Measurements from ENCODE around the gene NMT1. TPM values are rescaled to one million over a fixed set of nuclear protein-coding genes. Genes with fewer than 3 reads are reported as not detected.

Gene NMT1
- total RNA-seq, 1 experiment from 2014 or later, result 152 TPM

GRCh38 chr17:45108595-45109521, 47.7 kb downstream of the NMT1 start:
- POLR2A ChIA-PET, result interaction anchor here (0.6 kb wide), 1 partner anchor 10 kb away, joined by 3 read pairs; no protein-coding TSS in a partner anchor
- CTCF ChIA-PET, result interaction anchor here (1.1 to 3.4 kb wide), 5 partner anchors 10 to 46 kb away, joined by 5 to 26 read pairs (median 8); partner anchors contain the start of genes ACBD4 and PLCD3
- no peaks in the 10 kb centered on the region for H3K4me1 Mint-ChIP-seq
- no peaks in the 10 kb centered on the region for H3K9me3 Mint-ChIP-seq
- DNase-seq (ENCODE audit: low spot score) (no peak), ATAC-seq (no peak)
- peaks cover 33% of the 10 kb centered on the region for H3K36me3 Mint-ChIP-seq
- H3K27me3 Mint-ChIP-seq (ENCODE audit: low read depth), result no peaks in the 10 kb centered on the region
- no peak overlapping the region for H3K4me3 Mint-ChIP-seq
- H3K27ac Mint-ChIP-seq, result peak overlapping the region; percentile 65; the same call in 1 of the 2 replicates
- TF ChIP-seq KAT7 (CRISPR knock-in tag; IDR thresholded peaks at IDR 0.05; ENCODE audit: borderline replicate concordance), result no peak
- TF ChIP-seq, protein P1, sequence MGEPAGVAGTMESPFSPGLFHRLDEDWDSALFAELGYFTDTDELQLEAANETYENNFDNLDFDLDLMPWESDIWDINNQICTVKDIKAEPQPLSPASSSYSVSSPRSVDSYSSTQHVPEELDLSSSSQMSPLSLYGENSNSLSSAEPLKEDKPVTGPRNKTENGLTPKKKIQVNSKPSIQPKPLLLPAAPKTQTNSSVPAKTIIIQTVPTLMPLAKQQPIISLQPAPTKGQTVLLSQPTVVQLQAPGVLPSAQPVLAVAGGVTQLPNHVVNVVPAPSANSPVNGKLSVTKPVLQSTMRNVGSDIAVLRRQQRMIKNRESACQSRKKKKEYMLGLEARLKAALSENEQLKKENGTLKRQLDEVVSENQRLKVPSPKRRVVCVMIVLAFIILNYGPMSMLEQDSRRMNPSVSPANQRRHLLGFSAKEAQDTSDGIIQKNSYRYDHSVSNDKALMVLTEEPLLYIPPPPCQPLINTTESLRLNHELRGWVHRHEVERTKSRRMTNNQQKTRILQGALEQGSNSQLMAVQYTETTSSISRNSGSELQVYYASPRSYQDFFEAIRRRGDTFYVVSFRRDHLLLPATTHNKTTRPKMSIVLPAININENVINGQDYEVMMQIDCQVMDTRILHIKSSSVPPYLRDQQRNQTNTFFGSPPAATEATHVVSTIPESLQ (CRISPR knock-in tag; IDR thresholded peaks at IDR 0.05), result no peak
- no peak for TF ChIP-seq RELA (CRISPR knock-in tag; IDR thresholded peaks at IDR 0.05; ENCODE audit: borderline replicate concordance)
- TF ChIP-seq NR1H2 (CRISPR knock-in tag; IDR thresholded peaks at IDR 0.05), result no peak
- TF ChIP-seq ZSCAN18 (CRISPR knock-in tag; IDR thresholded peaks at IDR 0.05), result no peak
- no peak for TF ChIP-seq FOXJ3 (CRISPR knock-in tag; IDR thresholded peaks at IDR 0.05; ENCODE audit: borderline replicate concordance)
- TF ChIP-seq, protein P2, sequence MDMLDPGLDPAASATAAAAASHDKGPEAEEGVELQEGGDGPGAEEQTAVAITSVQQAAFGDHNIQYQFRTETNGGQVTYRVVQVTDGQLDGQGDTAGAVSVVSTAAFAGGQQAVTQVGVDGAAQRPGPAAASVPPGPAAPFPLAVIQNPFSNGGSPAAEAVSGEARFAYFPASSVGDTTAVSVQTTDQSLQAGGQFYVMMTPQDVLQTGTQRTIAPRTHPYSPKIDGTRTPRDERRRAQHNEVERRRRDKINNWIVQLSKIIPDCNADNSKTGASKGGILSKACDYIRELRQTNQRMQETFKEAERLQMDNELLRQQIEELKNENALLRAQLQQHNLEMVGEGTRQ (CRISPR knock-in tag; IDR thresholded peaks at IDR 0.05), result no peak
- TF ChIP-seq IRF1 (CRISPR knock-in tag; IDR thresholded peaks at IDR 0.05), result no peak
- TF ChIP-seq CBFB (CRISPR knock-in tag; IDR thresholded peaks at IDR 0.05; ENCODE audit: low read depth), result no peak
- TF ChIP-seq, protein P3, sequence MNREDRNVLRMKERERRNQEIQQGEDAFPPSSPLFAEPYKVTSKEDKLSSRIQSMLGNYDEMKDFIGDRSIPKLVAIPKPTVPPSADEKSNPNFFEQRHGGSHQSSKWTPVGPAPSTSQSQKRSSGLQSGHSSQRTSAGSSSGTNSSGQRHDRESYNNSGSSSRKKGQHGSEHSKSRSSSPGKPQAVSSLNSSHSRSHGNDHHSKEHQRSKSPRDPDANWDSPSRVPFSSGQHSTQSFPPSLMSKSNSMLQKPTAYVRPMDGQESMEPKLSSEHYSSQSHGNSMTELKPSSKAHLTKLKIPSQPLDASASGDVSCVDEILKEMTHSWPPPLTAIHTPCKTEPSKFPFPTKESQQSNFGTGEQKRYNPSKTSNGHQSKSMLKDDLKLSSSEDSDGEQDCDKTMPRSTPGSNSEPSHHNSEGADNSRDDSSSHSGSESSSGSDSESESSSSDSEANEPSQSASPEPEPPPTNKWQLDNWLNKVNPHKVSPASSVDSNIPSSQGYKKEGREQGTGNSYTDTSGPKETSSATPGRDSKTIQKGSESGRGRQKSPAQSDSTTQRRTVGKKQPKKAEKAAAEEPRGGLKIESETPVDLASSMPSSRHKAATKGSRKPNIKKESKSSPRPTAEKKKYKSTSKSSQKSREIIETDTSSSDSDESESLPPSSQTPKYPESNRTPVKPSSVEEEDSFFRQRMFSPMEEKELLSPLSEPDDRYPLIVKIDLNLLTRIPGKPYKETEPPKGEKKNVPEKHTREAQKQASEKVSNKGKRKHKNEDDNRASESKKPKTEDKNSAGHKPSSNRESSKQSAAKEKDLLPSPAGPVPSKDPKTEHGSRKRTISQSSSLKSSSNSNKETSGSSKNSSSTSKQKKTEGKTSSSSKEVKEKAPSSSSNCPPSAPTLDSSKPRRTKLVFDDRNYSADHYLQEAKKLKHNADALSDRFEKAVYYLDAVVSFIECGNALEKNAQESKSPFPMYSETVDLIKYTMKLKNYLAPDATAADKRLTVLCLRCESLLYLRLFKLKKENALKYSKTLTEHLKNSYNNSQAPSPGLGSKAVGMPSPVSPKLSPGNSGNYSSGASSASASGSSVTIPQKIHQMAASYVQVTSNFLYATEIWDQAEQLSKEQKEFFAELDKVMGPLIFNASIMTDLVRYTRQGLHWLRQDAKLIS (CRISPR knock-in tag; IDR thresholded peaks at IDR 0.05; ENCODE audit: borderline replicate concordance), result no peak
- no peak for TF ChIP-seq NFE2L1 (CRISPR knock-in tag; IDR thresholded peaks at IDR 0.05)
- TF ChIP-seq FOXP4 (CRISPR knock-in tag; IDR thresholded peaks at IDR 0.05), result no peak
- no peak for TF ChIP-seq CREB1 (CRISPR knock-in tag; IDR thresholded peaks at IDR 0.05)
- TF ChIP-seq TP53 (CRISPR knock-in tag; IDR thresholded peaks at IDR 0.05), result no peak
- TF ChIP-seq IRF2 (CRISPR knock-in tag; IDR thresholded peaks at IDR 0.05; ENCODE audit: borderline replicate concordance, low read depth), result no peak
- no peak for TF ChIP-seq MLX (CRISPR knock-in tag; IDR thresholded peaks at IDR 0.05)
- TF ChIP-seq PRRX2 (CRISPR knock-in tag; IDR thresholded peaks at IDR 0.05), result no peak
- TF ChIP-seq FOXP1 (CRISPR knock-in tag; IDR thresholded peaks at IDR 0.05; ENCODE audit: borderline replicate concordance), result no peak
- TF ChIP-seq ZNF532 (CRISPR knock-in tag; IDR thresholded peaks at IDR 0.05; ENCODE audit: borderline replicate concordance), result no peak
